GM18520 (cell line): Measurements from ENCODE around the gene CRBN.

Experiments used
- ATAC-seq: cut with Tn5 transposase; IDR thresholded peaks from one replicate; pipeline ENCODE4 v1.9.1; 2021; ENCODE audit not compliant: unreplicated experiment

CRBN gene

GRCh38 chr3:3172627-3173026, 6.9 kb downstream of the CRBN start:
- no peak for ATAC-seq

- no peak for ATAC-seq
Measured at GRCh38 chr3:3170998-3171397, 8.5 kb downstream of the CRBN start.

GRCh38 chr3:3165650-3166049, 13.8 kb downstream of the CRBN start:
- no peak for ATAC-seq

- no peak for ATAC-seq
Measured at GRCh38 chr3:3165241-3165640, 14.2 kb downstream of the CRBN start.

GRCh38 chr3:3160826-3161225, 18.7 kb downstream of the CRBN start:
- ATAC-seq, result no peak

GRCh38 chr3:3157484-3157883, 22.0 kb downstream of the CRBN start:
- no peak for ATAC-seq

GRCh38 chr3:3154879-3155610, 24.4 kb downstream of the CRBN start:
- no peak for ATAC-seq

- no peak for ATAC-seq
Measured at GRCh38 chr3:3151513-3151912, 28.0 kb downstream of the CRBN start.

- no peak for ATAC-seq
Measured at GRCh38 chr3:3149560-3149959, 29.9 kb downstream of the CRBN start.

- ATAC-seq, result no peak
Measured at GRCh38 chr3:3145831-3146230, 33.7 kb downstream of the CRBN start.

GRCh38 chr3:3141939-3142338, 37.6 kb downstream of the CRBN start:
- ATAC-seq, result no peak

- no peak for ATAC-seq
Measured at GRCh38 chr3:3137526-3137925, 42.0 kb downstream of the CRBN start.

- no peak for ATAC-seq
Measured at GRCh38 chr3:3134750-3135448, 44.6 kb downstream of the CRBN start.

- ATAC-seq, result no peak
Measured at GRCh38 chr3:3133500-3133899, 46.0 kb downstream of the CRBN start.

GRCh38 chr3:3129579-3129978, 49.9 kb downstream of the CRBN start:
- ATAC-seq, result no peak

GRCh38 chr3:3127432-3128010, 52.0 kb downstream of the CRBN start:
- ATAC-seq, result no peak

GRCh38 chr3:3126477-3127431, 52.7 kb downstream of the CRBN start, which contains the start of gene TRNT1:
TRNT1 (plus strand) TSS chr3:3126940; CDS start chr3:3129041, 2,101 bp downstream.
- peak; percentile 93 for ATAC-seq

GRCh38 chr3:3125977-3126376, 53.5 kb downstream of the CRBN start:
- no peak for ATAC-seq

GRCh38 chr3:3119393-3119851, 60.1 kb downstream of the CRBN start:
- ATAC-seq, result peak; percentile 63

- no peak for ATAC-seq
Measured at GRCh38 chr3:3117651-3118050, 61.8 kb downstream of the CRBN start.
